SK-N-DZ (cell line): ENCODE data around the gene TMEM201.
"Not testable (repeated sequence)": the region's sequence is repeated elsewhere in the genome, so short reads cannot be mapped to it uniquely, and the experiment has no call there.

Source experiments
- DNase-seq: peaks from one replicate; pipeline ENCODE4 v3.0.0-alpha.2; 2015; ENCODE audit warnings: low spot score

TMEM201 gene

DNA sequence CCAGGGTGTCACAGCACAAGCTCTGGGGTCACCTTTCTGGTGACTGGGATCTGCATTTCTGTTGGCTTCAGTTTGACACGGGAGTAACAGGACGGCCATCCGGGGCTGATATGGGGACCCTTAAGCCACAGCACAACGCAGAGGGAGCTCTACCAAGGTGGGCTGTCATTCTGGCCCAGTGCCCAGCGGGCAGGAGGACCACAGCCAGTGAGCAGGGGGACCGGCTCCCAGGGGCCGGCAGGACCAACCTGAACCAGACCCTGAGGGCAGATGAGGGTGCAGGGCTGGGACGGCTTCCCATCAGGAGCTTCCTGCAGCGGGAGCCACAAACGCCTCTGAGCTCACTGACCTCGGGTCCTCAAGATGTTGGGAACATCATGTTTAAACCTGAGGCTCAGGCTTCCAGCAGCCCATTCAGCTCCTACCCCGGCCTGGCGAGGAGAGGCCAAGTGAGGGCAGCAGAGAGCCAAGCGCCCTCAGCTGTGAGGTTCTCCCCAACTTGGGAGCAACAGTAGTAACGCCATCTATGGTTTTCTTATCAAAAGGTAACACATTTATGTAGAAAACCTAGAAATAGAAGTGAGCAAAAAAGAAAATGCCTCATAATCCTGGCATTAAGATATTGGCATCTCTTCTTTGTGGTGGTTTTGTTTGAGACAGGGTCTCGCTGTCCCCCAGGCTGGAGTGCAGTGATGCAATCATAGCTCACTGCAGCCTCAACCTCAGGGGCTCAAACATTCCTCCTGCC, 26.8 kb downstream of the TMEM201 start:
- DNase-seq: no peak

GRCh38 chr1:9618909-9619679, 30.4 kb downstream of the TMEM201 start:
- no peak for DNase-seq

- no peak for DNase-seq
Observed at GRCh38 chr1:9621032-9621431, 32.3 kb downstream of the TMEM201 start.

- DNase-seq: no peak
Observed at GRCh38 chr1:9624081-9624480, 35.4 kb downstream of the TMEM201 start.

DNA sequence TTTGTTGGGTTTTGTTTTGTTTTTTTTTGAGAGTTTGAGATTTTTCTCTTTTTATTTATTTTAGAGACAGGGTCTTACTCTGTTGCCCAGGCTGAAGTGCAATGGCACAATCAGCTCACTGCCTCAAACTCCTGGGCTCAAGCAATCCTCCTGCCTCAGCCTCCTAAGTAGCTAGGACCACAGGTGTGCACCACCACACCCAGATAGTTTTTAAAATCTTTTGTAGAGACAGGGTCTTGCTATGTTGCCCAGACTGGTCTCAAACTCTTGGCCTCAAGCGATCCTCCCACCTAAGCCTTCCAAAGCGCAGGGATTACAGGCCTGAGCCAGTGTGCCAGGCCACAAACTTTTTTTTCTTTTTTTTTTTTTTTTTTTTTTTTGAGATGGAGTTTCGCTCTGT, 36.3 kb downstream of the TMEM201 start:
- DNase-seq: not testable (repeated sequence)

- DNase-seq: no peak
Observed at GRCh38 chr1:9626201-9626608, 37.5 kb downstream of the TMEM201 start.

GRCh38 chr1:9628541-9629444, 40.1 kb downstream of the TMEM201 start:
- DNase-seq: no peak

DNA sequence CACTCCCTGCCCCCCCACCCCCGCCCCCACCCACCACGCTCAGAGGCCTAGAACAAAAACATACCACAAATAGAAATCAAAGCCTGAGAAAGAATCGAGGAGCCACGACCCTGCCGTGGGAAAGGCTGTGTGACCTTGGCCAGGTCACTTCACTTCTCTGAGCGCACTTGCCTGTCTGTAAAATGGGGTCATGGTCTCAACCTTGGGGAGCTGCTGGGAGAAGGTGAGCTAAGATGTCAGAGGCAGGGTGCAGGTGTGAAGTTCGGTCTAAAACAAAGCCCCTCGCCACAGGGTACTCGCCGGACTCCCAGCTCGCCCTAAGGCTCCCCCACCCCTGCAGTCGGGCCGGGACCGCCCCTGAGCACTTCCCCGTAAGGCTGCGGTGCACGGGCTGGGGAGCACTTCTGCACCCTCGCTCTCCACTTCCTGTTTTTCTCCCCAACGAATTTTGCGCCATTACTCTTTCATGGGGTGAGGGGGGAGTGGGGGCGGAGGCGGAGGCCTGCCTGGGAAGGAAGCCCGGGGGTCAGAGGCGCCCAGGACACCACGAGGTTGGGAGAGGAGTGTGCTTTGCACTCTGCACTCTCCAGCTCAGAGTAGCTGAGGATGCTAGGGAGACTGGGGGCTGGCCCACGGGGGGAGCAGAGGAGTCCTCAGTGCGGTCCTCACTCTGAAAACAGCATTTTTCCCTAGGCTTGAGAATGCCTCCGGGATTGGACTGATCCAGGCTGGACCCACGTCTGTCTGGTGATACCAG, 40.9 kb downstream of the TMEM201 start:
- no peak for DNase-seq

DNA sequence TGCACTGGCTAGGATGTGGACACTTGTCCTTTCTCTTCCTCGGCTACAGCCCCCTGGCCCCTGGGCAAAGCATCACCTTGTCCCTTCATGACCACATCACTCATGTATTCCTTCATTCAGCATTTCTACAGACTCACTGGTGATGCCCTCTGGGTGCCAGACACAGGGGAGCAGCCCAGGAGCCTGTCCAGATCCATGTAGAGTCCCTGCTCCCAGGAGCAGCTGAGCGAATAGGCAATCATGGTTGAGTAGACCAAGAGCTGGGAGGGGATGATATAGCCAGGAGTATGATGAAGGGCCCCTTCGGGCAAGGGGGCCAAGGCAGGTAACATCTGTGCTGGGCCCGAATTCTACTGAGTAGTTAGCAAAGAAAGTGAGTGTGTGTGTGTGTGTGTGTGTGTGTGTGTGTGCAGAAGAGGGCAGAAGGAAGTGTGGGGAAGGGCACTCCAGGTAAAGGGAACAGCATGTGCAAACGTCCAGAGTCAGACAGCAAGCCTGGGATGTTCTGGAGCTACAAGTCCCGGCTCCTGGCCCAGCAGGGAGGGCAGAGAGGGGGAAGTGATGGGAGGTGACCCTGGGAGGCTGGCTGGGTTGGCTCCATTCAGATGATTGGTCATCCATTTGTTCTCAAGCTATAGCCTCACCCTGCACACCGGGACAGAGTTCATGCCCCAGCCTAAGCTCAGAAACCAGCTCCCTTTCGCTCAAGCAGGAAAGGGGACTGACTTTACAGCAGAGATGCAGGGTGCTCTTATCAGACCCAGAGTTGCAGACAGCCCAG, 41.8 kb downstream of the TMEM201 start:
- no peak for DNase-seq

- DNase-seq: no peak
Observed at GRCh38 chr1:9631613-9632012, 42.9 kb downstream of the TMEM201 start.

DNA sequence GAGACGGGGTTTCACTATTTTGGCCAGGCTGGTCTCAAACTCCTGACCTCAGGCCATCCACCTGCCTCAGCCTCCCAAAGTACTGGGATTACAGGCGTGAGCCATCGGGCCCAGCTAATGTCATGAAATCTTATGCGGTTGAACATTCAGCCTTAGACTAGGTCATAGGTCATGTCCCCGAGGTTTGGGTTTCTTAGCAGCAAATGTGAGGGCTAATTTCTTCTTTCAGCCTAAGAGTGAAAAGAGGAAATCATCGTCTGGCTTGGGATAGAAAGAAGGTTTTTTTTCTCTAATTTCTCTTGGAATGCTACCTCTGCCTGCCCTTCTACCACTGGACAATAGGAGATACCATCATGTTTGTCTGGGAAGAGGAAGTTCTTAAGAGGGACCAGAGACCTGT, 44.8 kb downstream of the TMEM201 start:
- no peak for DNase-seq

DNA sequence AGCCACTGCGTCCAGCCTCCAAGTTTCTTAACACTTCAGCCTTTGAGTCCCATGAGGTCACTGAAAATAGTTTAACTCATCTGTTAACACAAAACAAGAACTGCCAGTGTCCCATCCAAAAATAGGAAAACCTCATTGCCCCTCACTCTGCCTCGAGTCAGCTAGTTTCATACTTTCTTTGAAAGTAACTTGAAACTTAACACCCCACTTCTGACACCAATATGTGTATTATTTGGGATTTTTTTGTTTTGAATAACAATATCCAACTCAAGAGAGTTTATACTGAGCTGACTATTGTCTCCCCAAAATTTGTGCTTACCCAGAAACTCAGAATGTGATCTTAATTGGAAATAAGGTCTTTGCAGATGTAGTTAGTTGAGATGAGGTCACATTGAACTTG, 45.9 kb downstream of the TMEM201 start:
- DNase-seq: no peak

- no peak for DNase-seq
Observed at GRCh38 chr1:9639227-9639626, 50.5 kb downstream of the TMEM201 start.

DNA sequence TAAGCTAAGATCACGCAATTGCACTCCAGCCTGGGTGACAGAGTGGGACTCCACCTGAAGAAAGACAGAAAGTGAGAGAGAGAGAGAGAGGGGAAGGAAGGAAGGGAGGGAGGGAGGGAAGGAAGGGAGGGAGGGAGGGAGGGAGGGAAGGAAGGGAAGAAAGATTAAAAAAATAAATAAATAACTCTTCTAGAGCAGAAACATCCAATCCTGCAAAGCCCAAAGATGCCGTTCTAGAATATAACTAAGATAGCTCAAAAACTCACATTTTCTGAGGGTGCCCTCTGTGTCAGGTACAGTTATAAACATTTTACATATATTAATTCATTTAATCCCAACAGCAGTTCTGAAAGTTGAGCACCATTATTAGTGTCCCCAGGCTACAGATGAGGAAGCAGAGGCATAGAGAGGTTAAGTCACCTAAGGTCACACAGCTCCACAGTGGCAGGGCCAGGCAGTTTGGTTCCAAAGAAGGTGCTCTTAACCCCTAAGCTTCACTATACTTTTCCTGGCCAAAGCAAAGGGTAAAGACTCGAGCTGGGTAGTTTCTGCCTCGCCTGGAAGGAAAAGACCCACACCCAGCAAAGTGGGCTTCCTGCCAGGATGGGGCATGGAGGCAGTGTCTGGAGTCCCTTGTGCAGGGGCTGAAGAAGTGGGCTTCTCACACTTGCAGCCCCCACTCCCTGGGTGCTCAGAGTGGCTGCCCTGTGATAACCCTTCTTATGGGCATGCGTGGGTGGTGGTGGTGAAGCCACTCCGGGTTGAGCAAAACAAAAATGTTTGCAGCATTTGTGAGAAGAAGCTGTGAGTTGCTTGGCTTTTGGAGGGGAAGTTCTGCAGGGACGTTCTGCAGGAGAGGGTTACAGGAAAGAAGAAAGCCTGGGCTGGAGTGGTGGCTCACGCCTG, 54.9 kb downstream of the TMEM201 start:
- DNase-seq: no peak

GRCh38 chr1:9646037-9646436, 57.3 kb downstream of the TMEM201 start:
- no peak for DNase-seq

DNA sequence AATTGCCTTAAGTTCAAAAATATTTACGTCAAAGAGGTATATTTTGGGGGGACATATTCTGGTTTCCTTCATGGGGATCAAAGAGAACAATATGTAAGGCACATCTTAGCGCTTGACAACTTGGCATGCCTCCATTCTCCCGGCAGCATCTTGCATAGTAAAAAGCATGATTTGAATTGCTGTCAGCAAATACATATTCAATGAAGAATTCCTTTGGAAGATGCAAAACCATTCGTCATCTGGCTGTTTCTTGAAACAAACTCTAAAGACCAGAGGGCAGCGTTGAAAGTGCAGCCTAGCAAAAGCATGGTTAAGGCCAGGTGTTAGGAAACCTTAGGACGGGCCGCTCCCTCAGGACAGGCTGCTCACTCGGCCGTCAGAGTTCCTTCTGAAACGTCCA, 59.5 kb downstream of the TMEM201 start:
- no peak for DNase-seq

DNA sequence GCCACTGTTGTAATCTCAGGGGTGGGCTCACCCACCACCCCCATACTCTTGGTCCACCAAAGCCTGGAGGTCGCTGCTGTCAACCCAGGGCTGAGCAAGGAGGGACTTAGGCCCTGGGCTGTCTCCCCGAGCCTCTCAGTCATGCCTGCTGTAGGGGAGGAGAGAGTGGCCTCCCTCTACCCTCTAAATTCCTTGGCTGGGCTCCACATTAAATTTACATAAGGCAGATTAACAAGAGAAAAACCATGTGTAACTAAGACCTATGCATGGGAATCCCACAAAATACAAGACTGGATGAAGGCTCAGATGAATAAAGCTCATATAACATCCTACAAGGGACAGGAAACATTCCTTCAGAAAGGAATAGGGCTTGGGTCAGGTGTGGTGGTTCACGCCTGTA, 61.1 kb downstream of the TMEM201 start:
- DNase-seq: no peak

- no peak for DNase-seq
Observed at GRCh38 chr1:9651220-9651564, 62.5 kb downstream of the TMEM201 start.

GRCh38 chr1:9651565-9652378, 63.1 kb downstream of the TMEM201 start, which contains the start of gene PIK3CD:
TSS of gene PIK3CD (plus strand) at chr1:9651731. CDS start at chr1:9710456, 58,725 bp downstream.
- no peak for DNase-seq
